Measurements from ENCODE around the gene BIRC5. TPM values are rescaled to one million over a fixed set of nuclear protein-coding genes. Genes with fewer than 3 reads are reported as not detected.
A peak's percentile ranks its signal among the peaks of the same experiment; 100 is the strongest.

The BIRC5 gene
- 1.1 TPM for total RNA-seq
- long read RNA-seq, partial matches to known transcripts, result 0 of 2 reads
- long read RNA-seq, other reads (novel, unspliced or antisense), result 0 of 2 reads

GRCh38 chr17:78214016-78214705, at the start of gene BIRC5:
Gene BIRC5 (plus strand): TSS chr17:78214253. CDS start chr17:78214317, 64 bp downstream.
- Histone ChIP-seq H3K4me3 (peak within 1 kb of the TSS; percentile 47), H3K36me3 (no peaks in the 10 kb centered on the region), H3K9me3 (no peaks in the 10 kb centered on the region), H3K27ac (no peak within 1 kb of the TSS), H3K4me1 (peaks cover 5% of the 10 kb centered on the region), H3K27me3 (no peaks in the 10 kb centered on the region)
- ATAC-seq (peak; percentile 100), DNase-seq (peak; percentile 93)
- intact Hi-C loops (cut with DNase I), result no loop called here
- TF ChIP-seq CTCF (IDR thresholded peaks at IDR 0.05), result no peak

- no peaks in the 10 kb centered on the region for H3K27me3 ChIP-seq
- intact Hi-C loops (cut with DNase I), result no loop called here
- H3K36me3 ChIP-seq, result no peaks in the 10 kb centered on the region
- TF ChIP-seq CTCF (IDR thresholded peaks at IDR 0.05), result no peak
- H3K4me1 ChIP-seq, result peaks cover 11% of the 10 kb centered on the region
- no peak for DNase-seq
- no peaks in the 10 kb centered on the region for H3K9me3 ChIP-seq
- ATAC-seq, result no peak
- H3K27ac ChIP-seq, result no peak overlapping the region
- H3K4me3 ChIP-seq, result no peak overlapping the region
Observed at GRCh38 chr17:78164748-78165607, 49.1 kb upstream of the BIRC5 start.

DNA sequence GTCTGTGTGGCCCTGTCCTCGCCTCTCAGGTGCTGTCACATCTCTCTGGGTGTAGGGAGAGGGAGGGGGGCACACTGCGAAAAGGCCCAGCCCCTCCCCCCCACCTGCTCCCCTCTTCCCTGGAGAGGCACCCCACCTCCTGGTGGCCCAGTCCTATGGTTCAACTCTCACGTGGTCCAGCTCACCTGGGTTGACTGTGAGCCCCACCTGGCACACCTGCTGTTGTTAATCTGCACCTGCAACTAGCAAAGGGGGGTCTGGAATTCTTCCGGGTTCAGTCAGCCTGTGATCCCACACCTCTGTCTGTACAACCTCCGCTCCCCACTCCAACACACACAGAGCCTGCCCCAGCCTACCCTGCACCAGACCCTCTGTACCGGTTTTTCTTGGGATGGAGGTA, 47.6 kb upstream of the BIRC5 start:
- TF ChIP-seq CTCF (IDR thresholded peaks at IDR 0.05), result no peak
- no peak for ATAC-seq
- intact Hi-C loops (cut with DNase I), result no loop called here
- Histone ChIP-seq H3K4me1 (peaks cover 23% of the 10 kb centered on the region), H3K9me3 (no peaks in the 10 kb centered on the region), H3K4me3 (no peak overlapping the region), H3K36me3 (peaks cover 9% of the 10 kb centered on the region), H3K27ac (no peak overlapping the region), H3K27me3 (no peaks in the 10 kb centered on the region)
- no peak for DNase-seq

- Histone ChIP-seq H3K27ac (peak within 1 kb of the TSS; percentile 84), H3K4me3 (peak within 1 kb of the TSS; percentile 85), H3K36me3 (peaks cover 26% of the 10 kb centered on the region), H3K27me3 (no peaks in the 10 kb centered on the region), H3K9me3 (no peaks in the 10 kb centered on the region), H3K4me1 (peaks cover 43% of the 10 kb centered on the region)
- intact Hi-C loops (cut with DNase I), result no loop called here
- no peak for TF ChIP-seq CTCF (IDR thresholded peaks at IDR 0.05)
- ATAC-seq (peak; percentile 88), DNase-seq (peak; percentile 95)
Observed at GRCh38 chr17:78168242-78168902, 45.7 kb upstream of the BIRC5 start, which contains the start of gene SYNGR2. Gene SYNGR2 (plus strand): TSS chr17:78168581. CDS start chr17:78168617, 36 bp downstream.

DNA sequence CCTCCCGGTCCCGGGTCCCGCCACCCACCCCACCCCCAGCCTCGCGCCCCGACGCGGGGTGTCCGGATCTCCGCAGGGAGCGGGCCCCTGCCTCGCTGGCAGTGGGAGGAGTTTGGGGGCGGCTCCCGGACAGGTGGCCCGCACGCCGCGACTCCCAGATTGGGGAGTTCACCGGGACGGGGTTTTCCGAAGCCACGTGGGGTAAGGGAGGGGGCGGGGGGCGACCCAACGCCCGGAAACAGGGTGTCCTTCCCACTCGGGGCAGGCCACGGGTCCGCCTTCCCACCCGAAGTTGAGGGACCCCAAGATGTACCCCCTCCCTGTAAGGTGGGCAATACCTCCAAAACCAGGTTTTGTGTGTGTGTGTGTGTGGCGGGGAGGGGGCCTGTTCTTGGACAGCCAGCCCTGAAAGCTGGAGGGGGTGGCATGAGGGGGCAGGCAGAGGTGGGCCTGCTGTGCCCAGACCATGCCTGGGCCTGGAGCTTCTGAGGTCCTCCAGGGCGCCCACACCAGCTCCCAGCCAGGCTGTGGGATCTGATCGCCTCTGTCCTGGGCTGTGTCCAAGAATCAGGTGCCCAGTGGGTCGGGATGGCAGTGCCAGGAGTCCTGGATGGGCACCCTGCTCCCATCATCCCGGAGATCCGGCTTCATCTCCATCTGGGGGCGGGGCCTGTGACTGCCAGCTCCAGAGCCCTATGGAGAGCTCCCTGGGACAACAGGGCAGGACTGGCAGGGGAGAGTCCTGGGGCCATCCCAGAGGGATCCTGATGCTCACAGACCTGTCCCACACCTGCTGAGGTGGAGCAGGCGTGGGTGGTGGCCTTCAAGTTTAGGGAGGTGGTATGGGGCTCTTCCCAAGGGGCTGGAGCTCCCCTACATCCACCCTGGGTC, 44.9 kb upstream of the BIRC5 start:
- peak; percentile 86 for DNase-seq
- TF ChIP-seq CTCF (IDR thresholded peaks at IDR 0.05), result no peak
- Histone ChIP-seq H3K9me3 (no peaks in the 10 kb centered on the region), H3K4me3 (peak overlapping the region; percentile 85), H3K36me3 (peaks cover 26% of the 10 kb centered on the region), H3K27ac (peak overlapping the region; percentile 84), H3K4me1 (peaks cover 51% of the 10 kb centered on the region), H3K27me3 (no peaks in the 10 kb centered on the region)
- ATAC-seq, result peak; percentile 51
- intact Hi-C loops (cut with DNase I), result no loop called here

Measured in upper lobe of right lung (tissue), 1 donor.